GM12874 (cell line): ENCODE data around the gene ITIH5.

Source experiments
- CTCF ChIP-seq: IDR thresholded peaks from 2 replicates; pipeline ENCODE4 v1.5.1; 2011; ENCODE audit warnings: low read depth, mild to moderate bottlenecking, control low read depth, low read length, moderate library complexity; ENCODE audit not compliant: insufficient read depth

The ITIH5 gene

GRCh38 chr10:7518693-7519092 lies 148.1 kb downstream of the ITIH5 start:
- no peak for TF ChIP-seq CTCF

DNA sequence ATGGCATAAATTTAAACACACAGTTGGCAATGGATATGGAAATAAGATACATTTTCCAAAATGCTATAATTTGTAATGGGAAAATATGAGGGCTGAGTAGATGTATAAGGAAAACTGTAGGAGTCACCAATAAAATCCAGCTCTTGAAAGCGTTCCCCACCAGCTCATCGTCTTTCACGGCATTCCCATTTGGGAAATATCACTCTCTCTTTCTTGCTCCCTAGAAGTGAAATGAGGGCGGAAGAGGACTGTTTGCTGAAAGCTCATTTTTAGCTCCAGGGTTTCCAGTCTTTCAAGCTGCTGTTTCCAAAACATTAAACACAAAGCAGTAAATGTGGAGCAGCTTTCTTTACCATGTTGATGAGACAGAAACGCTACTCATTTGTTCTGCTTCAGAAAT lies 151.3 kb downstream of the ITIH5 start:
- no peak for TF ChIP-seq CTCF

GRCh38 chr10:7513936-7514335 lies 152.8 kb downstream of the ITIH5 start:
- no peak for TF ChIP-seq CTCF

DNA sequence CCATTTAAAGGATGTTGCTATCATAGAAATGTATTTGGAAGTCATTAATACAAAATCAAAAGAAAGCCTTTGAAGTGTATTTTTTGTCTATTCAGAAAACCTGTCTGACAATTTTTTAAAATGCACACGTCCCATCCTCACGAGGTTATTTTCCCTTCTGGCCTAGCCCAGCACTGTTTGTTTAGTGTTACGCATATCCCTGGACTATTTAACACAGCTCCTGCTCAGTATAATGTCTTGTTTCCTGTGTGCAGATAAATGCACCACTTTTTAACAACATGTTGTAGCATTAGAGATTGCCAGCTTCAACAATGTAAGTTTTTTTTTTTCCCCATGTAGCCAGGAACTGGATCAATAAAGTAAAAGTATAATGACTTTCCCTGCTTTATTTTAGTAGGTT lies 153.3 kb downstream of the ITIH5 start:
- no peak for TF ChIP-seq CTCF

DNA sequence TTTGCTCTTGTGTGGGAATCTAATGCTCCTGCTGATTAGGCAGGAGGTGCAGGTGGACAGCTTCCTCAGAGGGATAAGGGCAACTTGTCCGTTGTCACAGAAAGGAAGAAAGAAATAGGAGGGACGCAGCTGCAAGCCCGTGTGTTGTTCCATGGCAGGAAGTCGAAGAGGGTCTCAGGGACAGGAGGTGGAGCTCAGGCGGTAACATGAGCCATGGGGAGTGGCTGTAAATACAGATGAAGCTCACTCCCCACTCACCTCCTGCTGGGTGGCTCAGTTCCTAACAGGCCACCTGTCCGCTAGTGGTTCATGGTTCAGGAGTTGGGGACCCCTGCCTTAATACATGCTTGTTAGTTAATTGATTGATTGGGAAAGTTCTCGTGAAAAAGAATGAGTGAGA lies 154.3 kb downstream of the ITIH5 start:
- no peak for TF ChIP-seq CTCF

DNA sequence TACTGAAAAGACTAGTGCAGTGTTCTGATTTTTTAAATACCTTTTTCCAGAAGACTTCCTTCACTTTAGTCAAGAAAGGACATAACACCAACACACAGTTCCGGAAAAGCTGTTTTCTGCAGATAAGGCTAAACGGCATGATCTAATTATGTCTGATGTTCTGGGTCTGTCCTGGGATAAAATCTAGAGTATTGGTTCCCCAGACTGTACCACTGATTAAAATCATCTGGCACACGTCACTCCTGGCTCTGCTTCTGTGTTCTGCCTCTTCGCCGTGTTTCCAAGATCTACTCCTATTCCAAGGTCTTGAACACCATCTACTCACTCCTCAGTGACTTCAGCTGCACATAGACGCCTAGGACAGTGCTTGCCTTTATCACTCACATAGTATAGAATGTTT lies 155.2 kb downstream of the ITIH5 start:
- no peak for TF ChIP-seq CTCF
